HCT116 (cell line): ENCODE data around the gene UBE2D1. TPM values are rescaled to one million over a fixed set of nuclear protein-coding genes. Genes with fewer than 3 reads are reported as not detected.

ENCODE experiments used
- ATAC-seq: fragments of 200-7000 bp; cut with Tn5 transposase; 2 replicates; pipeline ENCODE4 v1.9.1; 2020; ENCODE audit warnings: mild to moderate bottlenecking, moderate library complexity
- BruUV-seq: library from RNA; stranded (reverse); fragments of 400-500 nt; replicated peaks from 2 replicates; lab custom pipeline; 2021; lab: Mats Ljungman, UMichigan
- CTCF ChIA-PET: fragments of 300-600 bp; sonication (Branson Sonifier 250); formaldehyde crosslinking; loops from one replicate; lab custom pipeline; 2021; ENCODE audit warnings: antibody characterized with exemption; lab: Charles Lee
- POLR2A ChIA-PET: fragments of 300-600, 350-600 bp; sonication (Branson Sonifier 250); formaldehyde crosslinking; loops from one replicate; lab custom pipeline; 2021; ENCODE audit warnings: antibody characterized with exemption; lab: Charles Lee
- RAD21 ChIA-PET, 2 experiments: fragments of 300-600 bp; sonication (Branson Sonifier 250); formaldehyde crosslinking; loops; one replicate each; lab custom pipeline; 2023; ENCODE audit warnings: low total read pairs in 2 of 2; ENCODE audit not compliant: uncharacterized antibody in 2 of 2, unreplicated experiment in 2 of 2, low non-redundant PET in 1 of 2; lab: Charles Lee
- DNase-seq: peaks from one replicate; pipeline ENCODE4 v3.0.0-alpha.2; 2010; ENCODE audit warnings: low read depth, low spot score
- H2AFZ ChIP-seq: fragments of 200-600 bp; shearing (Covaris generic), sonication (generic); 2 replicates; pipeline ENCODE4 v1.6.1; 2017; ENCODE audit warnings: low read depth, mixed run types, mixed read lengths, antibody characterized with exemption, low read length; ENCODE audit not compliant: poor library complexity, severe bottlenecking
- H3K27ac ChIP-seq: 2 replicates; pipeline ENCODE4 v1.5.1; 2012; ENCODE audit warnings: low read depth, low read length
- H3K27me3 ChIP-seq: fragments of 200-600 bp; sonication (generic); 2 replicates; pipeline ENCODE4 v1.6.1; 2016; ENCODE audit warnings: mixed run types, low read length, mixed read lengths; ENCODE audit not compliant: insufficient read depth
- H3K36me3 ChIP-seq, 2 experiments: fragments of 200-500 bp in 1 of 2; fragments of 200-600 bp in 1 of 2; sonication (Bioruptor generic) in 1 of 2; sonication (generic) in 1 of 2; 2 replicates each; pipeline versions ENCODE4 v1.5.1 to v1.6.1; 2014 to 2016; ENCODE audit warnings: low read length in 2 of 2, inconsistent platforms in 1 of 2, mixed read lengths in 1 of 2, mixed run types in 1 of 2; ENCODE audit not compliant: insufficient read depth in 2 of 2, control insufficient read depth in 1 of 2
- H3K4me1 ChIP-seq, 2 experiments: fragments of 200-600 bp in 1 of 2; sonication (generic) in 1 of 2; 2 replicates each; pipeline versions ENCODE4 v1.5.1 to v1.6.1; 2012 to 2017; ENCODE audit warnings: low read length in 2 of 2, inconsistent platforms in 1 of 2, mild to moderate bottlenecking in 1 of 2, mixed read lengths in 1 of 2, mixed run types in 1 of 2, moderate library complexity in 1 of 2; ENCODE audit not compliant: insufficient read depth in 2 of 2, control insufficient read depth in 1 of 2
- H3K4me2 ChIP-seq: fragments of 200-600 bp; sonication (generic); 2 replicates; pipeline ENCODE4 v1.6.1; 2017; ENCODE audit warnings: mixed run types, low read length, mixed read lengths
- H3K4me3 ChIP-seq, 2 experiments: fragments of 200-600 bp in 1 of 2; sonication (generic) in 1 of 2; replicated peaks in 1 of 2; 2 replicates each; pipeline ENCODE4 v1.5.1; 2011 to 2016; ENCODE audit warnings: low read length in 2 of 2, control low read depth in 1 of 2, low read depth in 1 of 2, mild to moderate bottlenecking in 1 of 2, mixed read lengths in 1 of 2, mixed run types in 1 of 2
- H3K79me2 ChIP-seq: fragments of 200-600 bp; sonication (generic); 2 replicates; pipeline ENCODE4 v1.6.1; 2017; ENCODE audit warnings: mild to moderate bottlenecking, mixed run types, low read length, moderate library complexity, mixed read lengths; ENCODE audit not compliant: insufficient read depth
- H3K9ac ChIP-seq: fragments of 200-600 bp; sonication (generic); 2 replicates; pipeline ENCODE4 v1.6.1; 2016; ENCODE audit warnings: low read length, mixed read lengths
- H3K9me2 ChIP-seq: fragments of 200-600 bp; sonication (generic), shearing (Covaris generic); 2 replicates; pipeline ENCODE4 v1.6.1; 2017; ENCODE audit warnings: mixed run types, mild to moderate bottlenecking, moderate library complexity; ENCODE audit not compliant: insufficient read depth
- H3K9me3 ChIP-seq, 2 experiments: fragments of 200-500 bp in 1 of 2; fragments of 200-600 bp in 1 of 2; sonication (Bioruptor generic) in 1 of 2; sonication (generic) in 1 of 2; 2 replicates each; pipeline ENCODE4 v1.6.1; 2014 to 2017; ENCODE audit warnings: low read length in 2 of 2, mixed read lengths in 2 of 2, inconsistent platforms in 1 of 2, low read depth in 1 of 2, mild to moderate bottlenecking in 1 of 2, mixed run types in 1 of 2, moderate library complexity in 1 of 2; ENCODE audit not compliant: control insufficient read depth in 1 of 2, insufficient read depth in 1 of 2
- H4K20me1 ChIP-seq: fragments of 200-600 bp; sonication (generic), shearing (Covaris generic); 2 replicates; pipeline ENCODE4 v1.6.1; 2017; ENCODE audit warnings: mixed run types, mild to moderate bottlenecking, moderate library complexity; ENCODE audit not compliant: insufficient read depth
- EGR1 ChIP-seq: IDR thresholded peaks from 2 replicates; pipeline ENCODE4 v1.6.1; 2012; ENCODE audit warnings: low read depth
- FOSL1 ChIP-seq: IDR thresholded peaks from 2 replicates; pipeline ENCODE4 v1.6.1; 2012; ENCODE audit warnings: low read depth
- SIN3A ChIP-seq: IDR thresholded peaks from 2 replicates; pipeline ENCODE4 v1.6.1; 2012; ENCODE audit warnings: low read depth
- intact Hi-C: fragments of 100-400 bp; cut with micrococcal nuclease; formaldehyde crosslinking; loops from 2 replicates; pipeline ENCODE4 v1.10.0; 2022
- total RNA-seq: library from RNA; stranded (reverse); gene quantifications from one replicate; pipeline ENCODE4 v1.2.1, GENCODE V29; 2021; ENCODE audit not compliant: unreplicated experiment
- TF ChIP-seq, protein P1 (sequence below): IDR thresholded peaks from 2 replicates; pipeline ENCODE4 v1.6.1; 2012
- TF ChIP-seq, protein P2 (sequence below): IDR thresholded peaks from 2 replicates; pipeline ENCODE4 v1.6.1; 2012; ENCODE audit warnings: low read depth

The UBE2D1 gene
- total RNA-seq, 1 experiment from 2014 or later = 15.5 TPM

- no peaks in the 10 kb centered on the region for H3K9me3 ChIP-seq
- H2AFZ ChIP-seq = no peak overlapping the region
- peaks cover 0 to 18% of the 10 kb centered on the region in 2 experiments; a peak in 2 of 4 replicates for H3K4me1 ChIP-seq
- intact Hi-C loops = no loop called here
- ATAC-seq (no peak), DNase-seq (no peak)
- no peak overlapping the region for H3K4me3 ChIP-seq
- H3K9me2 ChIP-seq = no peaks in the 10 kb centered on the region
- H3K9ac ChIP-seq = no peak overlapping the region
- TF ChIP-seq, protein P1, sequence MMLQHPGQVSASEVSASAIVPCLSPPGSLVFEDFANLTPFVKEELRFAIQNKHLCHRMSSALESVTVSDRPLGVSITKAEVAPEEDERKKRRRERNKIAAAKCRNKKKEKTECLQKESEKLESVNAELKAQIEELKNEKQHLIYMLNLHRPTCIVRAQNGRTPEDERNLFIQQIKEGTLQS = no peak
- TF ChIP-seq, protein P2, sequence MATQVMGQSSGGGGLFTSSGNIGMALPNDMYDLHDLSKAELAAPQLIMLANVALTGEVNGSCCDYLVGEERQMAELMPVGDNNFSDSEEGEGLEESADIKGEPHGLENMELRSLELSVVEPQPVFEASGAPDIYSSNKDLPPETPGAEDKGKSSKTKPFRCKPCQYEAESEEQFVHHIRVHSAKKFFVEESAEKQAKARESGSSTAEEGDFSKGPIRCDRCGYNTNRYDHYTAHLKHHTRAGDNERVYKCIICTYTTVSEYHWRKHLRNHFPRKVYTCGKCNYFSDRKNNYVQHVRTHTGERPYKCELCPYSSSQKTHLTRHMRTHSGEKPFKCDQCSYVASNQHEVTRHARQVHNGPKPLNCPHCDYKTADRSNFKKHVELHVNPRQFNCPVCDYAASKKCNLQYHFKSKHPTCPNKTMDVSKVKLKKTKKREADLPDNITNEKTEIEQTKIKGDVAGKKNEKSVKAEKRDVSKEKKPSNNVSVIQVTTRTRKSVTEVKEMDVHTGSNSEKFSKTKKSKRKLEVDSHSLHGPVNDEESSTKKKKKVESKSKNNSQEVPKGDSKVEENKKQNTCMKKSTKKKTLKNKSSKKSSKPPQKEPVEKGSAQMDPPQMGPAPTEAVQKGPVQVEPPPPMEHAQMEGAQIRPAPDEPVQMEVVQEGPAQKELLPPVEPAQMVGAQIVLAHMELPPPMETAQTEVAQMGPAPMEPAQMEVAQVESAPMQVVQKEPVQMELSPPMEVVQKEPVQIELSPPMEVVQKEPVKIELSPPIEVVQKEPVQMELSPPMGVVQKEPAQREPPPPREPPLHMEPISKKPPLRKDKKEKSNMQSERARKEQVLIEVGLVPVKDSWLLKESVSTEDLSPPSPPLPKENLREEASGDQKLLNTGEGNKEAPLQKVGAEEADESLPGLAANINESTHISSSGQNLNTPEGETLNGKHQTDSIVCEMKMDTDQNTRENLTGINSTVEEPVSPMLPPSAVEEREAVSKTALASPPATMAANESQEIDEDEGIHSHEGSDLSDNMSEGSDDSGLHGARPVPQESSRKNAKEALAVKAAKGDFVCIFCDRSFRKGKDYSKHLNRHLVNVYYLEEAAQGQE = no peak
- no peak for TF ChIP-seq SIN3A
- TF ChIP-seq EGR1 = no peak
- TF ChIP-seq FOSL1 = no peak
- TF ChIP-seq, all 23 proteins: peak for 0
- H4K20me1 ChIP-seq = no peaks in the 10 kb centered on the region
- POLR2A ChIA-PET = no interaction called here
- H3K27ac ChIP-seq = no peak overlapping the region
- peaks cover 14% of the 10 kb centered on the region for H3K79me2 ChIP-seq
- no peaks in the 10 kb centered on the region for H3K27me3 ChIP-seq
- RAD21 ChIA-PET = no interaction called here
- H3K36me3 ChIP-seq = no peaks in the 10 kb centered on the region
- CTCF ChIA-PET = no interaction called here
- H3K4me2 ChIP-seq = no peak overlapping the region
- no TSS peak for BruUV-seq
Measured at GRCh38 chr10:58331646-58332045, 3.2 kb upstream of the UBE2D1 start.
